NCI-H510A (cell line): ENCODE measurements around the gene ACACA.
"Not testable (repeated sequence)": the region's sequence is repeated elsewhere in the genome, so short reads cannot be mapped to it uniquely, and the experiment has no call there.

Experiments
- DNase-seq: peaks from one replicate; lab custom pipeline; 2025; lab: John Stamatoyannopoulos, UW

ACACA gene

DNA sequence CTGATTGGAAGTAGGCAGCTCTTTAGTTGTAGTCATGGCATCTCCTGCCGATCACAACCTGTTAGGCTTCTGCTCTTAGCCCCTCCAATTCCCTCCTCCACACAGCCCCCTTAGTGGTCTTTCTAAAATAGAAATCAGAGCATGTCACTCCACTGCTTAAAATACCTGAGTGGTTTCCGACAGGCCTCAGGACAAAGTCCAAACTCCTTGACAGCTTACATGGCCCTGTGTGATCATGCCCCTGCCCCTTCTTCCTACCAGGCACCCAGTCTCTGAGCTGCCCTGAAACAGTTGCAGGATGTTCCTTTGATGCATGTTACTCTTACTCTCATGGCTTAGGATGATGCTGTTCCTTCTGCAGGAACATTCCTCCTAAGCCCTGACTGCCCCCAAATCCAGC is 310.6 kb downstream of the ACACA start:
- no peak for DNase-seq

DNA sequence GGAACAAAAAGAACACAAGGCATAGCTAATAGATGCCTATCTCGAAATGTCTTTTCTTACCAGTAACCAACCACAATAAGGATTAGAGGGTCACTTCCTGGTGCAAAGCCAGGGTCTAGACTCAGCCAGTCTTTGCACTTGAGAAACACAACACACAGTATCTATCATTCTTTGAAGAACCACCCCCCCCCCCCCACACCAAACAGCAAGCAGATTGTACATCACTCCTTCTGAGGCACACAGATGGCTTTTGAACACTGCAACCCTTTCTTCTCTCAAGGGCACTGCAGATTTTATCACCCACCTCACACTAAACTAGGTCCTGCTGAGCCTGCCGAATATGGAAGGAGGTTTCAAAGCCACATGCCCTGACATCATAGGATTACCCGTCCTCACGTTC is 312.2 kb downstream of the ACACA start:
- no peak for DNase-seq

DNA sequence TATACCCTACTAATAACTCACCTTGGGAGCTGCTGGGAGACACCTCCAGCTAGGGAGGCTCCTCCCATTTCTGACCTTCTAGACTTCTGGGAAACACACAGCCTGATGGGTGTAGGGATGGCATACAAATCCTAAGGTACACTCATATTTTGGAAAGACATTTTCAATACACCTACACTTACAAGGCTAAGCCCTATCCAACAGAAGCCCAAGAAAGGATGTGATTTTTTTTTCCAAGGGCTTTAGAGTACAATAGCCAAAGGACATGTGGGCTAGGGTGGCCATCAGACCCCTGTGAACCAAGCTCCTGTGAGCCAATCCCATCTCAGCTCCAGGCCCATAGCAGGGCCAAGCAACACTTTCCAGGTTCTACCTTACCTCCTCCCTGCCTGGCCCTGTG is 313.9 kb downstream of the ACACA start:
- no peak for DNase-seq

DNA sequence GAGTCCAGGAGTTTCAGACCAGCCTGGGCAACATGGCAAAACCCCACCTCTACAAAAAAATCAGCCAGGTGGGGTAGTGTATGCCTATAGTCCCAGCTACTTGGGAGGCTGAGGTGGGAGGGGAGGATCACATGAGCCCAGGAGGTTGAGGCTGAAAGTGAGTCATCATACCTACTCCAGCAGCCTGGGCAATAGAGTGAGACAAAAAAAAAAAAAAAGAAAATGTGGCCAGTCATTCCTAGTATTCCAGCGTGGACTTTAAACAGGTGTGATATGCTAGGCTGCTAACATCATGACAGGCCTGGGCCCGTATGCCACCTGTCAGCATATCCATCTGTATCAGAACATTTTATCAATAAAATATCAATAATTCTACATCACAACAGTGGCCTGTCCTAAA is 314.6 kb downstream of the ACACA start:
- DNase-seq = no peak

DNA sequence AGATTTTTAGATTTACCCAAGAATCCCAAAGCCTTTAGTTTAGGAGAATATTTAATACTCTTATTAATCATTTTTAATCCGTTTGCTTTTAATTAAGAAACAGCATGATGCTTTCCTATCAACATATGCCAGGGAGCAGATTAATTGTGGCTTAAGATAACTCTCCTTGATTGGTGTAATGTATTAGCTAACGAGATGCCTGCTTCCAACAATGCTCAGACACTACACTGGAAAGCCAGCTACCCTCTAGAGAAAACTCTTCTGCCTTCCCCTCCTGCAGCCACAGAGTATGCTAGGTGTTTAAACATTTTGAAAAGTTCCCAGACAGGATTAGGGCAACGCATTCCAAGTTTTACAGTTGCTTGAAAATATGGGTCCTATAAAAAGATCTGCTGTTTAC is 315.7 kb downstream of the ACACA start:
- DNase-seq = no peak

DNA sequence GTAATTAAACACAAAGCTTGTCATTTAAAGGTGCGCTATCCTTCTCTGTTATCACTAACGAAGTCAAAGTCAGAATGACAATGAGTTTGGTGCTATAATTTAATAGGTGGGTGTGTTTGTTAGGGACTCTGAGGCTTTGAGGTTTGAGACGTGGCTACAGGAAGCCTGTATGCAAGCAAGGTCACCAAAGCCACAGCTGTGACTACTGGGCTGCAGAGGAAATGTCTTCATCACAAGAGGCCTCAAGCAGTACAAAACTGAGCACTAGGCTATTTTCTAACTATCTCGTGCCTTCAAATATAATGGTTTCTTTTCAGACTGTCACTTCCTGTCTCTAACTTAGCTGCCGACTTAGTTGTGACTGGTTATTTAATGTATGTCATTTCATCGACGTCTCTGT is 316.7 kb downstream of the ACACA start:
- no peak for DNase-seq

DNA sequence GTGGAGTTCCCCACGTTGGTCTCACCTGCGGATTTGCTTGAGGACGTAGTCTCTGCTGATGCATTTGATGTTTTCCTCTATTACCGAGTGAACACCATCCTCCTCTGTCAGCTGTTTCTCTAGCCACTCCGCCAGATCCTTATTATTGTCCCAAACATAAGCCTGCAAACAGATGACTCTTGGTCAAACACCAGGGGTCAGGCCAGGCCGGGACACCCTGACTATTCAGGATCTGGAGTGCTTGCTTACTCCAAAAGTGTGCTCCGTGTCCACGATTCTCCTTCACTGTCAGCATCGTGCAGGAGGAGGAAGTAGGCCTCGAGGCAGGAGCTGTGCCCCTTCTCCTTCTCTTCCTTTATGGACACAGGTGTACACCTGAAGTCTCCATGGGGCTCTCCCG is 317.7 kb downstream of the ACACA start:
- DNase-seq = no peak

DNA sequence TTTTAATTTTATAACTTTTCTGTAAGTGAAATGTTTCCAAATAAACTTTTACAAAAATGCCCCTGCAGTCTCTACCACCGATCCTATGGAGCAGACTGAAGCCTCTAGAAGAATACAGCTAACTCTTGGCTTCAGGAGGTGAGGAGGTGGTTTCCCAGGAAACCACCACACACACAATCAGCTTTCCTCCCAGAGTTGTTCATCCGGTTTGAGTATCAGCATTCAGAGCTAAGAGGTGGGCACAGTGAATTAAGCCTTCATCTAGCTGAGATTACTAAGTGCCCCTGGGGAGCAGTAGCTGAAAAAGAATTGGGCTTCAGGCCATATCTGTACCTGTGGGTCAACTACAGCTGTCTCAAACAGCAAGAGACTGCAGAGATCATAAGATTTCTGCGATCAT is 318.2 kb downstream of the ACACA start:
- peak; percentile 44 for DNase-seq

DNA sequence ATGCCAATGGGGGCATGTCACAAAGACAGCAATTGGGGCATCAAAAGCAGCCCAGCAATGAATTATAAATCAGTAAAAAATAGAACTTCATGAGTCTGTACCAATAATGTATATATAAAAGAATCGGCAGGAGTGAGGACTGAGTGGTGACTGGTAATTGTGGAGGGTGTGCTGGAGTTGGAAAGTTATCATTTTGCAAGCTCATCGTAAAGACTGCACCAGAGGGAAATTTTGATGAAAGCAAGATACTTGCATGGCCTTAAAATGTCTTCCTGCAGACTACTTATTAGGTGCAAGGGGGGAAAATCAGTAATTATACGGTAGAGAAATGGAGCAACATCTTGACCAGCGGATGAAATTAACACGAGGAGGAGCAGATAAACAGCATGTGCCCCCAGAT is 319.0 kb downstream of the ACACA start:
- DNase-seq = no peak

DNA sequence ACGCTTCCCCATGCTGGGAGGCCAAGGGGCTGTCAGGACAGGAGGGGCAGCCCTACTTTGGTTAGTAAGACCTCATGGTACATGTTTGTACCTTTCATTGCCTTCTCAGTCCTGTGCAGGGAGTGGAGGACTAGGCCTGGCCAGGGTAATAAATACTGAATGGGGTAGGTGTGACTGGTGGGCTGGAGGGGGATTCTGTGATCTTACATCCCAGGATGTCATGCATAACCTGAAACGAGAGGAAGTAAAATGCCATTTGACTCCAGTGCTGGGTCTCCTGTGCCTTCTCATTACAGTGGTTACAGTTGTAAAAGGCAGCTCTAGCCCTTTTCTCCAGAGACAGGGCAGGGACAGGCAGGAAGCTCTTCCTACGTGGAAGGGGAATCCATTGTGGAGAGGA is 319.7 kb downstream of the ACACA start:
- DNase-seq = no peak

DNA sequence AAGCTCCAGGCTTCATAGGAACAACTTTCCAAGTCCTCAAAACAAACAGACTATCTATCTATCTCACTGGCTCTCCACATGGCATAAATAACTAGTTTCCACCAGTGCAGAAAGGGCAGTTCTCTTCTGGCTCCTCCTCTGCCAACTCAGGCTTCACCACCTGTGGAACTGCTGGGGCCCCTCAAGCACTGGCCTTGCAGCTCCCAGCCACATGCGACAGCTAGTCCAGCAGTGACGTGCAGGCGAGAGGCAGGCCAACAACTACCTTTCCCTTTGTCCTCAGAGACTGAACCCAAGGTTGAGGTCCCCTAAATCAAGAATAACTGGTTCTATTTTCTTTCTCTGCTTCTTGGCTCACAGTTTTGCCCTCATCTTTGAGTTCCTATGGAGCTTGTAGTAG is 320.3 kb downstream of the ACACA start:
- DNase-seq = no peak

DNA sequence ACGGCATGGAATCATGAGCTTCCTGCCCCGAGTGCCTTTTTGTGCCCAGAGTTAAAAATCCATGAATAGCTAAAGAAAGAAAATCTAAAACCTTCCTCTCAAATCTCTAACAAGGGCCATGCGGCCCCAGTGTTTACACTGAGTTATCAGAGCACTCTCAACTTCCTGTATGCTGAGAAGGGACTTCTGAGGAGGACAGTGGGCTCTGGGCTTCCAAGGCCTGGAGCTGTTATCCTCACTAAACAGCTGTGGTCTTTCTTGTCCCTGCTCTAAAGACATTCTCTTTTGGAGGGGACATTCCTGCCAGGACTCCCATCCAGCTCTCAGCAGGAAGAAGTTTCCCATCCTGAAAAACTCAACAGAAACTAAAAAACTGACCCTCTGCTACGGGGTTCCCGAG is 322.3 kb downstream of the ACACA start:
- no peak for DNase-seq

DNA sequence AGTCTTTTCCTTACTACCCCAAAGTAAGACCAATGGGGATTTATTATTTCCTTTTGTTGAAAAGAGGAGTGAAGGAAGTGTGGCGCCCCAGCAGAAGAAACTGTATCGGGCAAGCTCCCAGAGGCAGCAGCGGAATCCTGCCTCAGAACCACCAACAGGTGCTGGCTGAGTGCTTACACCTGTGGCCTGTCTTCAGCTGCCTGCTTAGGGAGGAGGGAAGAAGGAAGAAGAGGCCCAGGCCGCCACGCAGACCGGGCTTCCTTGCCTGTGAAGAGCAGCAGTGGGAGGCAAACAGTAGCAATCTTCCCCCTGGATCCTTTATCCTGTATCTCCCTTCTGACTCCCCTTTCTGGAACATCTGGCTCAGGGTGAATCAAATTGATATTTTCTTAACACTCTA is 323.2 kb downstream of the ACACA start:
- no peak for DNase-seq

DNA sequence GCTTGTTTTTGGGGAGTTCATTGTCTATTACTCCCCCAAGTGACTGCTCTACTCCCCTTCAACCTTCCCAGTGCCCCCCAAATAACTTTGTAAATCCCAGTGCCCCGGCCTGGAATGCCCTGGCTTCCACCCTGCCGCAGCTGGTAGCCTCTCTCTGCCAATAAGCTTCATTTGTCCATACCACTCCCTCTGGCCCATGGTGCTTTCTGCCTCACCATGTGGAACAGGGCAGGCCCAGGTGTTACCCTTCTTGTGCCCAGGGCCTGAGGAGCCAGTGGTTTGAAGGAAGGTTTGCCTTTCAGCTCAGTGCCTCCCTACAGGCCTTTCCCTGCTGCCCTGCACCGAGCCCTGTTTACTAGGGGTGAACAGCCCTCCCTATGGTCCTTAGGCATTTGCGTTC is 323.7 kb downstream of the ACACA start:
- DNase-seq = no peak

DNA sequence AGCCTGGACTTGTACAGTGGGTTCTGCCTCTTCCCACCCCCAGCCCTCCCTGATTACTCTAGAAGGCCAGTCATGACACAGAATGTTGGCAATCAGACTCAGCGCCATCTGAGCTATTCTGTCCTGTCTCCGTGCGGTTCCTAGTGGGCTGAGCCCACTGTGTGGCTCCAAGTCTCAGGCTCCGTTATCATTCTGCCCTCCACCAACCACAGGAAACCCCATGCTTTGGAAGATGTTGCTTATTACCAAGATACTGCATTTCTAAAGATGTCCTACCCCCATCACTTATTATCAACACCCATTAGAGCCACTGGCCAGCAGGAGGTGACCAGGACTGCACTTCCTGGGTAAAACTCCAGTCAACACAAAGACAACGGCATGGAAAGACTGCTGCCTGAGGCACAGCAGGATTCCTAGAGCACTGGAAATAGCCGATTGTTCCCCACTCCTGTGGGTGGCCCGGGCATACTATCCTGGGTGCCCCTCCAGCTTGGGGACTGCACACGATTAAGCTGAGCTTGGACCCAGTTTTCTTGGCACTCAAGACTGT is 324.2 kb downstream of the ACACA start:
- no peak for DNase-seq

DNA sequence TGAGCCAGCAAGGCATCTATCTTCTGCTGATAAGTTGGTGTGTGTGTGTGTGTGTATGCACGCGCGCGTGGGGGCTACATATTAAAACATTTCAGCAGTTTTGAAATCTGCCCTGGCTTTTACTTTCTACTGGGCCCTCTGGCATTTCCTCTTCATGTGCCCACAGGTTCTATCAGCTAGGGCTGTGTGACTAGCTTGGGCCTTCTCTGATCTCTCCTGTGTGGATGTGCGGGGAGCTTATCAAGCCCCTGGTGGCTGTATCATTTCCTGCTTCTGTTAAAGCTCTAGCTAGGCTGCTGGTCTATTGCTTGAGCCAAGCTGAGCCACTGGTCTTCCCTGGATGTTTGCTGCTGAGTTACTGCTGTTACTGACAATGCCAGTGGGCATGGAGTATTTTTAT is 325.3 kb downstream of the ACACA start:
- DNase-seq = no peak

DNA sequence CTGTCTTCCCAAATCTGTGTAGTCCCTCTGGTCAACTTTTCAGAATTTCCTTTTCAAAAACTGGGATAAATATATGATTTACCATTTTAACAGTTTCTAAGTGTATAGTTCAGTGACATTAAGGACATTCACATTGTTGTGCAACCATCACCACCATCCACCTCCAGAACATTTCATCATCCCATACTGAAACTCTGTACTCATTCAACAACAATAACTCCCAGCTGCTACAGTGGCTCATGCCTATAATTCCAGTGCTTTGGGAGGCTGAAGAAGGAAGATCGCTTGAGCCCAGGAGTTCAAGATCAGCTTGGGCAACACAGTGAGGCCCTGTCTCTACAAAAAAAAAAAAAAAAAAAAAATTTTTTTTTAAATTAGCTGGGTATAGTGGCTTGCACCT is 326.9 kb downstream of the ACACA start:
- DNase-seq = no peak

DNA sequence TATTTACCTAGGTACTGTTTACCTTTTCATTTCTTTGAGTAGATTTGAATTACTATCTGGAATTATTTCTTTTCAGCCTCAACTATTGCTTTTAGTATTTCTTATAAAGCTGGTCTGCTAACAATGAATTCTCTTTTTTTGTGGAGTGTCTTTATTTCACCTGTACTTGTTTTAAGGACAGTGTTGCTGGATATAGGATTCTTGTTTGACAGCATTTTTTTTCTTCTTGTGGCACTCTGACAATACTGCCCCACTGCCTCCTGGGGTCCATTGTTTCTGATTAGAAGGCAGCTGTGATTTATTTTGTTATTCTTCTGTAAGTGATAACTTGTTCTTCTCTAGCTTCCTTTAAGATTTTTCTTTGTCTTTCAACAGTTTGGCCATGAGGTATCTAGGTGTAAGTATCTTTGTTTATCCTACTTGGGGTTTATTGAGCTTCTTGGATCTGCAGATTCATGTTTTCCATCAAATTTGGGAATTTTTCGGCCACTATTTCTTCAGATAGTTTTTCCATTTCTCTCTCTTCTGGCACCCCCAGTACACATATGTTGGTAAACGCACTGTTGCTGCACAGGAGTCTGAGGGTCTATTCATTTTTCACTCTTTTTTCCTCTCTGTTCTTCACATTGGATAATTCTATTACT is 327.4 kb downstream of the ACACA start:
- DNase-seq = no peak

DNA sequence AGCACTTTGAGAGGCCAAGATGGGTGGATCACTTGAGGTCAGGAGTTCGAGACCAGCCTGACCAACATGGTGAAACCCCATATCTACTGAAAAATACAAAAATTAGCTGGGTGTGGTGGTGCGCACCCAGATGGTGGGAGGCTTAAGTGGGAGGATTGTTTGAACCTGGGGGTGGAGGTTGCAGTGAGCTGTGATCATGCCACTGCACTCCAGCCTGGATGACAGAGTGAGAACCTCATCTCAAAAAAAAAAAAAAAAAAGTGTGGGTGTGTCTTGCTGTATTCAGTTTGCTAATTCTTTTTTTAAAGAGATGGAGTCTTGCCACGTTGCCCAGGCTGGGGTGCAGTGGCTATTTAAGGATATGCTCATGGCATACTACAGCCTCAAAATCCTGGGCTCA is 333.2 kb downstream of the ACACA start:
- DNase-seq = not testable (repeated sequence)

DNA sequence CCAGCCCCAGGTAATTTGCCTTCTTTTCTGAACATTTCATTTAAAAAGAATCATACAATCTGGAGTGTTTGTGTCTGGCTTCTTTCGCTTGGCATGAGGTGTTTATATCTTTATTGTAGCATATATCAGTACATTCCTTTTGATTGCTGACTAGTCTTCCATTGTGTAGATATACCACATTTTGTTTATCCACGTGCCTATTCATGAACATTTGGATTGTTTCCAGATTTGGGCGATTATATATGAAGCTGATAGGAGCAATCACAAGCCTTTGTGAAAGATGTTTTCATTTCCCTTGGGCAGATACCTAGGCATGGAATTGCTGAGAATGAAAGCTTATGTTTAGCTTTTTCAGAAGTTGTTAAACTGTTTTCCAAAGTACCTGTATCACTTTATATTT is 337.5 kb downstream of the ACACA start:
- no peak for DNase-seq

DNA sequence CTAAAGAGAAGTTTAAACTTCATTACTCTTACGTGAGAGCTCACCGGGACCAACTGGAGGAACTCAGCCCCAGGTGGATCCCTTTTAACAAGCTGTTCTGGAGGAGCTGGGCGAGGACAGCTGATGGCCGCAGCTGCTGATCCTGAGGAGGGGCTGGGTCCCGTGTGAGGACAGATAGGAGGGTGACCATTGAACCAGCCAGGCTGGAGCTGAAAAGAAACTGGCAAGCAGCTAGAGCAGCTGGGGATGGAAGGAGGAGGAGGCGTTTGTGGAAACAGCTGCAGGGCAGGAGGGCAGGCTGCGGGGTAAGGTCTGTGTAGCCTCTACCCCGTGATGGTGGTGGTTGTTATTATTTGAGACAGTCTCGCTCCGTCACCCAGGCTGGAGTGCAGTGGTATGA is 338.4 kb downstream of the ACACA start:
- DNase-seq = no peak

DNA sequence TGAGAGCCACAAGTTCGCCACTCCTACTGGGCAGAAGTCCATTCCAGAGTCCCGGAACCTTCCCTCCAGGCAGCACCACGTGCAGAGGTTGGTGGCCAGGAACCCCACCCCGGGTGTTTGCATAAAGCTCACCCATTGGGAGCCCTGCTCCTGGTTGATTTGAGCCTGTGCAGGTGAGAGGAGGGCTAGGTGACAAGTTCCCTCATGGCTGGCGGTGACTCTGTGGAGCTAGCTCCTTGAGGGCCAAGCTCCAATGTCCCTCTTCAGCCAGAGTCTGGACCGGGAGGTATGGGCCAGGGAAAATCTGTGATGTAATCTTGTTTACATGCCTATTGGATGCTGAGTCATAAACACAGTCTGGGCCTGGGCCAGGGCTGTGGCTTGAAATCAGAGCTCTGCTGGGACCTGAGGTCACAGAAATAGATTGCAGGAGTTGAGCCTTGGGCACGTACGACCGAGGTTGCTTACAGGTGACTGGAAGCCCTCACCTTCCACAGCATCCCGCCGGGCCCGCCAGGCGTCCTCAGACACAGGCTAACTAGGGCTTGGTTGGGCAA is 339.0 kb downstream of the ACACA start:
- no peak for DNase-seq

DNA sequence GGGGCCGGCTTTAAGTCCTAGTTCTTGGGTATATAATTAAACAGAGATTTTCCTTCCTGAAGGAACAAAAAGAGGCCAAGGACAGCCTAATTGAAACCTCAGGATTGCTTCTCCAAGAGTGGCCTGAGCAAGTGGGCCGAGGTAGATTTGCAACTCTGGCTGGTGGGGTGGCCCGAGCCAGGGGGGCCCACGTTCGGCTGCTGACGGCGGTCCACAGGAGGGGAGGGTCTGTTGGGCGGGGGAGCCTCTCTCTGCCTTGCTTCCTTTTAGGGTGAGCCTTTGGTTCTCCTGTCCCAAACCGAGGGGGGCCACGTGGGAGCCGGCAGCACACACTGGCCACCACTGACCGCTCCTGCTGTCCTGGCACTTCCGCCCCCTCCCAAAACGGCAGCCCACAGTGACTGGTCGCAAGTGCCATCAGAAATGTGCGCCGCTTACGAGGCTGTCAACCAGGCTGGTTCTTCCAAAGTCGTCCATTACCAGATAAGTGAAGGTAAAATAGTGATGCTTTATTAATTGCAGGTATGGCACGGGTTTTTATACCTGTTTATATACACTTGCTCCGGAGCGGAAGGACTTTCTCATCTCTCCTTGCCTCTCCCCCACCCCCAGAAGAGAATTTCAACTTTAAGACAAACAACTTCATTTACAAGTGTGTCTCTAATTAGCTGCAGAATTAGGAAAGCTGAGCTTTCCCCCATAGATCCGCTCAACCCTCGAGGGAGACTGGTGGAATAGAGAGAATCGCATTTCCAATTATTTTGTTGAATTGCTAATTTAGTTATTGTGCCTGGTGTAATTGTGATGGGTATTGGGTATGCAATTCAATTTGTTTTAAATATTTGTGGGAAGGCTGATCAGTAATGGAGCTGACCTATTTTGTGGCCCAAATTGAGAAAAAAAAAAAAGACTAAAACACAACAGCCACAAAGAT is 340.0 kb downstream of the ACACA start:
- no peak for DNase-seq
